ENCODE measurements around the gene NME9.

Gene NME9

DNA sequence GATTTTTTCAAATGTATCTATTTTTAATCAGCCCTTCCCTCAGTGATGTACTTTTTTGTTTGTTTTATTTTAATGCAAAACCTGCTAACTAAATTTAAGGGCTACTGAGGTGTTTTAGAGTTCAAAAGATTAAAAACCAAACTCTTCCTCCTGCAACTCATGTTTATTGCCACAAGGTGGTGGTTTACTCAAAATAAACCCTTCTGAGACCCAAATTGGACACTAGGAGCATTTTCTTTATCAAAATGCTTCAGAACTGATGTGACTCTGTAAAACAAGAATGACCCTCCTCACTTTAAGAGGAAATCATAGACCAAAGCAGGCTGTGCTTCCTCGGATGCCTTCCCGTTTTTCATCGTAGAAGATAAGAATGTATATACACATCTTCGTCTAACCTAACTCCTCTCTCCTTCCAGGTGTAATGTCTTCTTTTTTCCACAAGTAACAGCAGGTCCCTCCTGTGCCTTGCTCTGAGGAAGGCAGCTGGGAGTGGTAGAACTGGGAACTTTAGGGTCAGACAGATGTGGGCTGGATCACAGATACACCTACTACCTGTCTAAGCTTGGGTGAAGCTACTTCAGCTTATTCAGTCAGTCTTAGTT is 2.9 kb upstream of the NME9 start:
- DNase-seq: no peak

DNA sequence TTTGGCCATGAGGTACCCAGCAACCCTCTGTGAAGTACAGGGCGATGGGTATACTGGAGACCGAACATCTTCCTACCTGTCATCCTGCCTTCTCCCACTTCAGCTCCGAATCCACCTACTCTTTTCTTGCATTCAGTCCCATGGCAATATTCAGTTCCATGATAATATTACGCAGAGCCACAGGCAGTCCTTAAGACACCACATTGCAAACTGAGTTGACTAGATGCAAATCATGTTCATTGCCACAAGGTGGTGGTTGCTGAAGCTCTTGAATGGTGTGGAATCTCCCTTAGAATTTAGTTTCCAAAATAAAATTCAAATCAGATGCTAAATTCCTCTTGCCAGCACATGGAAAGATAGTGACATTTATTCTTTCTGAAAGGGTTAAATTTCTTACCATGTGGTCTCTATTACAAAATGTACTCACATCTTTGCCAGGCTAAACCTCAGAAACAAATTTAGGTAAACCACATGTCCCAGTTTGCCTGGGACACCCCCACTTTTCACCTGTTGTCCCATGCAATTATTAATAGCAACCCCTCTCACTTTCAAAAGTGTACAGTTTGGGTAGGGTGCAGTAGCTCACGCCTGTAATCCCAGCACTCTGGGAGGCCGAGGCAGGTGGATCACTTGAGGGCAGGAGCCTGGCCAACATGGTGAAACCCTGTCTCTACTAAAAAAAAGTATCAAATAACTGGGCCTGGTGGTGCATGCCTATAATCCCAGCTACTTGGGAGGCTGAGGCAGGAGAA is 1.7 kb upstream of the NME9 start:
- DNase-seq: no peak

DNA sequence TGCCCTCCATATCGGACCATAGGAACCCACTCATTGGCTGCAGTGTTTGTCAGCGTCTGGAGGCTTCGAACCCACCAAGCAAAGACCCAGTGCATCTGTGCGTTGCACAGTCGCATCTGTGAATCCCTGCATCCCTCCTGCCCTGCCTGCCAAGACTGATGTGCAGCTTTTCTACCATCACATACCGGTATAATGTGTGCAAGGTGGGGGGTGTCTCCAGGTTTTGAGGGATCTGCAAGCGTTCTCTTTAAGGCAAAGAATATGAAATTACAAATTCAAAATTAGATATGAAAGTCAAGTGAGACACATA is 288 bp upstream of the NME9 start:
- DNase-seq: no peak

DNA sequence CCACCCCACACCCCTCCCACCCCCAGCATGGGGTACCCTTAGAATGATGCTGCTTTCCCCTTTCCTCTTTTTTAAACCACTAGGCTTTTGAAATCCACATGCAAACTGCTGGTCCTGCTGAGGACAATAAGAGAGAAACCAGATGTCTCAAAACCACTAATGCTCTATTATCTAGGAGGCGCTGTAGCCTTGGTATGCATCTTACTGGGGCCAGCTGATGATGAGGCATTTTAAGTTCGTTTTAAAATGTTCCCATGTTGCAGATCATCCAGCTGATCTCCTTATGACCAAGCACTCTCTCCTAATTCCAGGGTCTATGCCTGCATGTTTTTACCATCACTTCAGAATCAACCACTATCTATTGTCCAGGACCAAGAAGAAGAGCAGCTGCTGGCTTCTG is 1.3 kb downstream of the NME9 start:
- DNase-seq: no peak

DNA sequence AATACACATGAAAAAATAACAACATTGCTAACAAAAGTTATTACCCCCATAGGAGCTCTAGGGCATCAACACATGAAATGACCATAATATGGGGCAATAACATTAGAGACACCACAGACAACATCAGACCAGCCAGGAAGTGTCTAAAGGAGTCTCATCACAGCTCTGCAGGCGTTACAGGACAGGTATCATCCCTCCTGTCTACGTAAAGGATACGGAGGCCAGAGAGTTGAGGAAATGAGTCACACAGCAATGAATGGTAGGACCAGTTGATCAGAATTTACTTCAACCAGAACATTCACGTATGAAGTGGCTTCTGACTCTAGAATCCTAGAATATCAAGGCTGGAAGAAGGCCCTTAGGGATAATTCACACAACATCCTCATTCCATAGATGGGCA is 1.8 kb downstream of the NME9 start:
- DNase-seq: no peak

DNA sequence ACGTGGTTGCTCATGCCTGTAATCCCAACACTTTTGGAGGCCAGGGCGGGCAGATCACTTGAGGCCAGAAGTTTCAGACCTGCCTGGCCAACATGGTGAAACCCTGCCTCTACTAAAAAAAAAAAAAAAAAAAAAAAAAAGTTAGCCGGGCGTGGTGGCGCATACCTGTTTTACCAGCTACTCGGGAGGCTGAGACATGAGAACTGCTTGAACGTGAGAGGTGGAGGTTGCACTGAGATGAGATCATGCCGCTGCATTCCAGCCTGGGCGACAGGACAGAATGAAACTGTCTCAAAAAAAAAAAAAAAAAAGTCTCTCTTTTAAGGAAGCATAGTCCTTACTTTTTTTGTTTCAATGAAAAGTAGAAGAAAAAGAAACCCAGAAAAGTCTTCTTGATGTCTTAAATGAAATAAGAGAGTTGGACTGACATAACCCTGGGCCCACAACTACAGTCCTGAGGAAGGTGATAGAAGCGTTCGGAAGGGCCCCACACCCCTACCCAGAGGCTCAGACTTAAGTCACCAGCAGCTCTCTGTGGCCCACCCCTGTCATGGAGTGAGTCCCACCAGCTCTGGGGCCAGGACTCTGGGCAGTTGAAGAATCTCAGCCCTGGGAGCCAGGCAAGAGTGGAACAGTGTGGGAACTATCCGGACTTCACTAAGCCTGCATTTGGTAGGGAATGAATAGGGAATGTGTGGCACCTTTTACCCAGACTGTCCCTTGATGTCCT is 2.6 kb downstream of the NME9 start:
- DNase-seq: no peak

DNA sequence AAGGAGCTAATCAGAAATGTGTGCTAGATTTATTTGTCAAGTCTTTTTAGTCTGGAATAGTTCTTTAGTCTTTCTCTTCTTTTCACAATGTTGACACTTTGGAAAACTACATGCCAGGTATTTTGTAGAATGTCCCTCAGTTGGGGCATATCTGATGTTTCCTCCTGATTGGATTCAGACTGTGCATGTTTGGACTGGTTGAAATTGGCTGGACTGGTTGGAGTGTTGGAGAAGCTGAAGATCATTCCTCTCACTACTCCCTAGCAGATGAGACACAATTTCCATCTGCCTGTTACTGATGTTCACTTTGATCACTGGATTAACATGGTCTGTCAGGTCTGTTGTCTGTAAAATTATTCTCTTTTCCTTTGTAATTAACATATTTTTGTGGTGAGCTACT is 3.7 kb downstream of the NME9 start:
- no peak for DNase-seq

DNA sequence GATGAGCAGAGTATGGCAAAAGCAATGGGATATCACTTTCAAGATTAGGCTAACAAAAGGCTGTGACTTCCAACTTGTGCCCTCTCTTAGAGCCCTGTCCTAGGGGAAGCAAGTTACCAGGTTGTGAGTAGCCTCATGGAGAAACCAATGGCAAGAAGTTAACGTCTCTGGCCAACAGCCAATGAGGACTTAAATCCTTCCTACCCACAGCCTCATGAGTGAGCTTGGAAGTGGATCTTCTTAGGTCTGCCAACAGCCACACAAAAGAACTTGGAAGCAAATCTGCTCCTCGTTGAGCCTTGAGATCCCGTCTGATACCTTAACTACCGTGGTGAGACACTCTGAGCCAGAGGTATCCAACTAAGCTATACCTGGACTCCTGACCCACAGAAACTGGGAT is 5.7 kb downstream of the NME9 start:
- no peak for DNase-seq

DNA sequence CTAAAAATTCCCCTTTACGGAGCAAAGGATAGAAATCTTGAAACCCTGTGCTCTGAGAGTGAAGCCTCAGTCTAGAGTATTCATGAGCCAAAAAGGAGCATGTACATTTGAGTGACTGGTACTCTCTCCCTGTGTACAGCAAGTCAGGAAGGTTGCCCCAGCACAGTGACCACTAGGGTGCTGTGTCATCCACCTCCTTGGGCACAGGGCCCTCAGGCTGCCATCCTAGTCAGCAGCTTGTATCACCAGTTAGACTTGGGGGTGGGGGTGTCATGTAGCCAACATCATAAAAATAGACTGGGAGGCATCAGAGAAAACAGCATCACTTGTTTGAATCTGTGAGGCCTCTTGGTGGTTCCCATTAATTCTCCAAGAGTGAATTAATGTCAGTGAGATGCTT is 12.0 kb downstream of the NME9 start:
- DNase-seq: no peak

DNA sequence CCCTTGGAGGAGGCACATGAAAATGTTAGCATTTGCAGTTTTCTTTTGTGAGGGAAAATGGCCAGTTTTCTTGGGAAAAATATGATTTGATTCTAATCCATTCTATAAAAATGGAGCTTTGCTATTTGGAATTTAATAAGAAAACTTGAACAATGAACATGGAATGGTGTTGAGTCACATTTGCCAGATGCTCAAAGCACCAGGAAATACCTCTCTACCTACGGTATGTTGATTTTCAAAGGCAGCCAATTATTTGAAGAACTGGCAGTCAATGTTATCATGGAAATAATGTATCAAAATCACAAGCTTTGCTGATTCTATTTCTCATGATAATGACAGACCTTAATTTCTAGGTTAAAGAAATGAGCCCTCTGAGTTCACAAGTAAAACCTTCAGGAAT is 14.9 kb downstream of the NME9 start:
- DNase-seq: no peak

DNA sequence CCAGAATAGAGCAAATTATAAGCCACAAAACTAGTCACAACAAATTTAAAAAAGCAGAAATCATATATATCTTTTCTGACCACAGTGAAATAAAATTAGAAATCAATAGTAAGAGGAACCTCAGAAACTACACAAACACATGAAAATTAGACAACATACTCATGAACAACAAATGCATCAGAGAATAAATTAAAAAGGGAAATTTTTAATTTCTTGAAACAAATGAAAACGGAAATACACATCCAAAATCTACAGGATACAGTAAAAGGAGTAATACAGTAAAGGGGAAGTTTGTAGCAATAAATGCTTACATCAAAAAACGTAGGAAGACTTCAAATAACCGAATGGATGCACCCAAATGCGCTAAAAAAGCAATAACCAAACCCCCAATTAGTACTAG is 19.2 kb downstream of the NME9 start:
- no peak for DNase-seq

DNA sequence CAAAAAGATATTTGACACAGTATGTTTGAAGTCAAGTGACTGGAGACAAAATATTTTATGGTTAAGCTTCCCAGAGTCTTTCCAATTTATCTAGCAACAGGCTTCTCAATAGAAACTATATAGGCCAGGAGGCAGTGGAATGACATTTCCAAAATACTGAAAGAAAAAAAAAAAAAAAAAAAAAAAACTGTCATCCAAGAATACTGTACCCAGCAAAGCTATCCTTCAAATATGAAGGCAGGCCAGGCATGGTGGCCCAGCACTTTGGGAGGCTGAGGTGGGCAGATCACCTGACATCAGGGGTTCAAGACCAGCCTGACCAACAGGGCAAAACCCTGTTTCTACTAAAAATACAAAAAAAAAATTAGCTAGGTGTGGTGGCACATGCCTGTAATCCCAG is 20.9 kb downstream of the NME9 start:
- DNase-seq: no peak

DNA sequence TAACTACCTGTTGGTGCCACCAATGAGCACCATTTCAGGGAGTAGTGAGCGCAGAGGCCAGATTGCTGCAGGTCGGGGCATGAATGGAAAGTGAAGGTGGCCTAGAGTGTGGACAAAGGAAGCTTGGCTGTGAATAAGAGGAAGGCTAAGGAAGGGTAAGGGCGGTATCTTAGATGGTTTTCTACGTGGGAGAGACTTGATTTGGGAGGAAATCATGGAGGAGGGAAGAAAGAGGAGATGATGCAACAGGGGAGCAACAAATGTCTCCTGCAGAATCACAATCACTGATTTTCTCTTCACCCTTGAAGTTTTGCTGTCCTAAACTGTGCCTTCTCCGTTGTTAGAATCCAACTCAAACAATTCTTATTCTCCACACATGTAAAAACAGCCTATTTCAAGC is 21.8 kb downstream of the NME9 start:
- DNase-seq: no peak

DNA sequence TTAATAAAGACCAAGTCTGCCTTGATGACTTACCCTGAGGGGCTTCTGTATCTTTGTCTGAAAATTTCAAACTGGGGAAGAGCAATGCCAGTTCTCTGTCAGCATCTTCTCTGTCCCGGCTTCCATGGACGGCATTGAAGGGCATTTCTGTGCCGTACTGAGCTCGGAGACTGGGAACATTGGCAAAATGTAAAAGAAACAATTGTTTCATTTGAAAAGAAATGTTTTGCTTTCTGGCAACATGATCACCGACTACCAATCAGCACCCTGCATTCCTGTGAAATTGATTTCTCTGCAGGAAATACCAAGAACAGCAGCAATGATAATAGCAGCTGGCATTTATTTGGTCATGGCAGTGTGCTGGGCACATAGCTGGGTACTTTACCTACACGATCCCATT is 26.2 kb downstream of the NME9 start:
- no peak for DNase-seq

DNA sequence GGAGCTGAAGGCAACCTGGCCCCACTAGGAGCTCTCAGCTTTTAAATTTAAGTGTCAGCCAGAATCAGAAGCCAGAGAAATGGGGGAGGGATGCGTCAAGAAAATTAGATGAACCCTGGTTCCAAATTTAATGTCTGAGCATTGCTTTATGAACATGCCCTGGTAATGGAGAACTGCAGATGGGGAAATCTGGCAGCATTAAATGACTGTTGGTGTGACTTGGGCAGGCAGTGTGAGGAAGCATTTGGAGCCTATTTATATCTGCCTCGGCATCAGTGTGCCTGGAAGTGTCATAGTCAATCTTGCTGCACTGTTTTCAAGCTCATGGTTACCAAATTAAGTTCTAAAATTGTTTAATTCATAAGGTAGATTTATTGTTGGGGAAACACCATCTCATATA is 29.0 kb downstream of the NME9 start:
- no peak for DNase-seq

DNA sequence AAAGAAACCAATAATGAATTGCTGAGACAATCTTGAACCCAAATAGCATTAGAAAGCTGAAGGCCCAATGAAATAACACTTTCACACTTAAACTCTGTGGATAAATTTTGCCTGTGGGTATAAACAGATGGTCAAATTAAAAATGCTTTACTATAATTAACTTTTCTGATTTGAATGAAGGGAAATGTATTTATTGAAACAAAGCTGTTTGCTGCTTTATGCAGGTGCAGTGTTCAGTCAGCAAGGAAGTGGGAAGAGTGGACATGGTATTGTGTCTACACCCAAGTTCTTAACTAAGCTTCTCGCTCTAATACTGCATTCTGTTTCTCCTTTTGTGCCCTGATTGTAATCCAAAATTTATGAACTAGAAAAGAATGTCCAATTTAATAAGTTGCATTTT is 31.8 kb downstream of the NME9 start:
- DNase-seq: no peak

DNA sequence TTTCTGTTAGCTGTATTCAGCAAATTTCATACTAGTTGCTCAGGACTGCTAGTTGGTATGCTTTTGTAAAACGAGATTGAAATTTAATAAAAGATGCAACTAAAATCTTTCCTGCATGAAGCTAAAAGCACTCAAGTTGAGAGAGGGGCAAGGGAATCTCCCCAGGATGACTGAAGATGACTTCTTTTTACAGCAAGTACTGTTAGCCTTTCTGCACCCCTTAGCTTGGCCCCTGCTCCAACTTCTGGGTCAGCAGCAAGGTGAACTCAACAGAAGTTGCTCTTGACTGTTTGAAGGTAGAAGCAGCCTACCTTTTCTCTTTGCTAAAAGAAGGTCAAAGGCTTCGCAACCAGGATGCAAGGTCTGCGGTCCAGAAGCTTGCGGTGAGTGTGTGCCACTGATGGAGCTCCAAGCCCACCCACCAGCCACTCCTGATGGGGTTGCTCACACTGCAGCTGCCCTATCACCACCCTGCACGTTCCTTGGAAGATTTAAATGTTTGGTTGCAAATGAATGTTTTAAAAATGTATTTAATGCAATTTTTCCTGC is 32.5 kb downstream of the NME9 start:
- peak; percentile 18 to 29 for DNase-seq

DNA sequence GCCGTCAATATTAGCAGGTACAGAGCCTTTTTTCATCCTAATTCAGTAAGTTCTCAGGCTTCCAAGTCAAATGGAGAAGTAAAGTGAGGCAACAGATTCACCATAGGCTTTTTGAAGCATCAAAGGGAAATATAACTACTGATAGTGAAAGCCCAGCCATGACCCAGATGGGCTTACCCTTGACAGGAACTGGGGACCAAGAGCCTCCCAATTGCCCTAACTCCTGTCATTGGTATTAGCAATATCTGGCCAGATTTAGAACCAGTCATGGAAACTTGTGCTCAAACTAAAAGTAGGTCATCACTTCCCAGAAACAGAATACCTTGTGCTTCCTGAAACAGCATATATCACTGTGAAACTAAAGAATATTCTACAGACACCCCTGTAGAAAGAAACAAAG is 33.0 kb downstream of the NME9 start:
- DNase-seq: peak; percentile 36 to 46

DNA sequence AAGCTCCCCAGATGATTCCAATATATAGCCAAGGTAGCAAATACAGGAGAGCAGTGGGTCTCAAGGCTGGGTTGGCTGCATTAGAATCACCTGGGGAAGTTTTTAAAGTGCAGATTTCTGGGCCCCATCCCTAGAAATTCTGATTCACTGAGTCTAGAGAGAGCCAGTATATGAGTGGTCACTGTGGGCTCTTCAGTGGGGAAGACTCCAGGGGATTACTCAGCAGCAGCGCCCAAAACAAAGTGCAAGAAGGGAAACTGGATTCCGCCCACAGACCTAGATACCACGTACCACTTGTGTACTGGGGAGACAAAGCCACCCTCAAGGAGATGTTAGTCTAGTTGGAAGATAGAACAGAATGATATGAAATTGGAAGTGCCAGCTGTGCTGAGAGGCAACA is 40.0 kb downstream of the NME9 start:
- peak in 1 of 2 experiments; percentile 30 for DNase-seq

DNA sequence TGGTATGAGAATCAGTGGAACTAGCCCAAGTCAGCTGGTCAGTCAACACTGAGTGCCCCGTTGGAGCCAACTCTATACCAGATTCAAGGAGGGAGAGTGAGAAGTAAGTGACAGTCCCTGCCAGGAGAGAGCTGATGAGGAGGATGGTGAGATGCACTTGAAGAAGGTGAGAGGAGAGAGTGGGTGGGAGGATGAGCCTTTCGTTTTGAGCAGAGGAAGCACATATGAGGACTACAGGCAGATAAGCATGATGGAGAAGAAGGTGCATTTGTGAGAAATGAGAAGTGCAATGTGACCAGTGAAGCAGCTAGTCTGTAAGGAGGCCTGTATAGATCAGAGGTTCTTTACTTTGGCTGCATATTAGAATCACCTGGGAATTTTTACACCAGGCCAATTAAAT is 40.4 kb downstream of the NME9 start:
- no peak for DNase-seq

DNA sequence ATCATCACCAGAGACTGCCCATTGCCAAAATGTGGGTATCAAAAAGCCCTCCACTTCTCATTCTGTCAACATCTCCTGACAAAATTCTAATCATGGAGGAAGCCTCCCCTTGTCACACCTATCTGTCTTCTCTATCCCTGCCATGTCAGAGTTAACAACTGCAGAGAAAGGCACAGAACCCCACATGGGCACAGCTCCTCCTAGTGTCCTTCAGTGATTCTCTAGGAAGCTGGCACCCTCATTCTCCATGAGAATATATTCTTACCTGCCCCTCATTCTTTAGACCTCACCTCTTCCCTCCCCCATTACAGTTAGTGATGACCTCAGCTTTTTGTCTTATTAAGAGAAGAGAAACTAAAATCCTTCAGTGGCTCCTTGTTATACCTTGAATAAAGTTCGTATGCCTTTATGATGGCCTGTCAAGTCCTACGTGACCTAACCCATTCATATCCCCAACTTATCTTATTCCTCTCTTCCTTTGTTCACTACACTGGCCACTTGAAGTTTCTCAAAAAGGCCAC is 44.6 kb downstream of the NME9 start:
- DNase-seq: no peak

DNA sequence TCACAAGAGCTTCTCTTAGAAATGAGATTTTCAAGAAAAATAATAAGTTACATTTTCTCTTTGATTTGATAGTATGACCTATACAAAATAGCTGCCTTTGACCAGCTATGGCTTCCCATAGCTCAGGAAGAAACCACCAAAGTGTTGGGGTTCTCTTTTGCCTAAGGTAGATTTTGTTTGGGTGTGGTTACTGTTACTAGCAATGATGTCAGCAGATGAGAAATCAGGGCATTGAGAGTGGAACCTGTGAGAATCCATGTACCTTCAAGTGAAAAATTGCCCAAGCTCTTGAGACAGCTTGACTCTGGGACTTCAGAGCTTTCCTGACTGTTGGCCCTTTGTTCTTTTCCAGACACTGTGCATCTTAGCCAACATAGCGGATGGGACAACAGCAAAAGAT is 45.6 kb downstream of the NME9 start:
- no peak for DNase-seq

DNA sequence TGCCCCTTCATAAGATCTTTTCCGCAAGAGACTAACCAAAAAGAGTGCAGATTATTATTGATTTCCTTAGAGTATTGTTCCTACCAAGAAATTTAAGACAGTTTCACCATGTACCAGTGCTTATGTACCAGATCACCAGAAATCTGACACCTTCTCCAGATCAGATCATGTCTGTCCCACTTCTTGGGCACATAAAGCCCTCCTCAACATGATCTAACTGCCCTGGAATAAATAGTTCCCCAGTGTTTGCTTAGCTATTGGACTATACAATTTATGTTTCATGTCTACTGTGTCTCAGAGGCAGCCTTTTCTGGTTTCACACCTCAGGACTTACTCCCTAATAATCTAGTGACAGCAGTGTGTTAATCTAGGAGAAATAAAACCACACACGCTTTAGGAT is 46.8 kb downstream of the NME9 start:
- DNase-seq: no peak

DNA sequence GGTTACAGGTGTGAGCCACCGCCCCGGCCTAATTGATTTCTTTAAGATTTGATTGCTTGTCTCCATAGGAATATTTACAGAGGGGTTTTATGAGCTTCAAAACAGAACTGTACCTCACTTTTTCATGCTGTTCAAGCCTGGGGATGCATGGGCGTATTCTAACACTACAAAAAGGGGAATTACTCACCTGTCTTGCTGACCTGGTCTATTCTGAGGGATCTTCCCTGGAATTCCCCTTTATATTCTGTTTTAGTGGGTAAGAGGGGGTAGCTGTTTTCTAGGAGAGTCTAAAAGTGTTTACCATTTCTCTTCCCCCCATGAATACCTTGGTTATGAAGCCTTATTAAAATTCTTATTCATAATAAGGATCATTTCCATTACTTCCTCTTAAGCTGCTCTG is 48.1 kb downstream of the NME9 start:
- DNase-seq: no peak

All from activated CD4-positive, alpha-beta T cell treated with anti-CD3 and anti-CD28 coated beads, Interleukin-2, amount 50 U/mL, for 48 hours (primary cell).